Stimulated activated CD4-positive, alpha-beta T cell treated with anti-CD3 and anti-CD28 coated beads, Interleukin-4, amount 100 ng/mL, for 24 hours (primary cell): ENCODE results near the gene RANBP9.

Source experiments
- DNase-seq: peaks from one replicate; pipeline ENCODE4 v3.0.0-alpha.2; 2020

Gene RANBP9

DNA sequence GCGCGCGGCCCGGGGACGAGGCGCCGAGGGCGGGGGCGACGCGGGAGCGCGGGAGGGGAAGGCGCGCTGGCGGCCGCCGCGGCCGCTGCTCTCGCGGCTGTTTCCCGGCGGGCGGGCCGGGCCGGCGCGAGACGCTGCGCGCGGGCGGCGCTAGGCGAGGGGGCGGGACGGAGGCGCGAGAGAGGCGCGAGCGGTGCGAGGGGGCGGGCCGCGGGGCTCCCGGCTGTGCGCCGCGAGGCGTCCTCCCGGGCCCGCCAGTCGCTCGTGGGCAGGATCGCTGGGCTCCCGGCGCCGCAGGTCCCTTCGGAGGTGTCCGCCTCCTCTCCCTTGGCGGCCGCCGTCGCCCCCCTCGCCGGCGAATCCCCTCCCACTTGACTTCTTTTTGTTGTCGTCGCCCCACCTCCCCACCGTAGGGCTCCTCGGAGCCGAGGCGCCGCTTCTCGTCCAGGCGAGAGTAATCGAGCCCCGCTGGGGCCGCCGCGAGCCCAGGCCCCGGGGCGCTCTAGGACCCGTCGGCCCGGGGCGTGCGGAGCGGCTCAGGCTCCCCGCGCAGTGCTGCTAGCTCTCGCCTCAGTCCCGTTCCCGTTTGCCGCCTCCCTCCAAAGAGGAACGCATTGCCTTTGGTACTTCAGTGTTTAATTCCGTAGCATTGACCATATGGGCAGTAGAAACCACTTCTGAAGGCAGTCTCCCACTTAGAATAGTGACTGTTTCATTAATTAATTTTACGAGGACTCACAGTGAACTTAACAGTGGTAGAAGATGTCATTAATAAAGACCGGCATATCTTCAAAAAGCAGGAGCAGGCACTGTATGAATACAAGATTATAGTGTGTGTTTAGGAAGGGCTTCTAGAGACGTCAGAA, at the start of gene RANBP9:
TSS of gene RANBP9 (minus strand) at position 103 of the 866 bp plus-strand sequence. CDS start 330 bp downstream, outside the sequence.
- peak; percentile 84 for DNase-seq

DNA sequence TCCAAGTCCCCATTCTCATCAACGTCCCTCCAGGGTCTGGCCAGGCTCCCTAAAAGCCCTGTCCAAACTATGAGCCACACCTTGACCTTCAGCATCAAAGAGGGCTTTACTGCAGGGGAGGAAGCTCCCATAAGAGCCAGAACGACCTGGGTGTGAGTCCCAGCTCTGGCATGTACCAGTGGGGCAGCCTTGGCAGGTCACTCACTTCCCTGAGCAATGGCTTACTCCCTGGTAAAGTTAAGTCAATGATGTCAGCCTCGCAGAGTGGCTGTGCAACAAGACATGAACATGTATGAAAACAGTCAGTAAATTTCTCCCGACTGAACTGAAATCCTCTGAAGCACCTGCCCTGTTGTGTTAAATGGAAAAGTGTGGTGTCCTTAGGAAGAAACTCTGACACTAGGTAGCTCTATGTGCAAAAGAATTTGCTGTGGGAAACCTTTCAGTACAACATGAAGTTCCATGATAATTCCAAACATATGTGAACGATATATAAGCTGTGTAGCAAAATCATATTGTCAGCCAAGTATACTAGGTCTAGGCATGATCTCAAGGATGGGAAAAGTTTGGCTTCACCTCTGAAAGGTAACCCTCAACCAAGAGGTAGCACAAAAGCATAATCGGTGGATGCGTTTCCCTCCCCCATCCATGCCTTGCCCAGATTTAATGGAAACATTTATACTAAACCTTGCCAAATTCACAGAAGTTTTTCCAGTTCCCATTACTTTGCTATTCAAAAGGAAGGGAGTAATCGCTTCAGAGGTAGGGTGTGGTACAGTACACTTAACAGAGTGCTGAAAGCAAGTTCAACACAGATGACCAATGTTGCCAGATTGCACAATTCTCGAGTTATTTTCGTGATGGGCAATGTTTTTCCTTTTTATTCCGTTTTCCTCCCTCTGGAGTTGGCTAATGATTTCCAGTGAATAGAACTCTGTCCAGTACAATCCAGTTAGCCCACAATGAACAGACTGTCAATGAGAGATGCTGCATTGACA, 49.0 kb upstream of the RANBP9 start:
- no peak for DNase-seq

DNA sequence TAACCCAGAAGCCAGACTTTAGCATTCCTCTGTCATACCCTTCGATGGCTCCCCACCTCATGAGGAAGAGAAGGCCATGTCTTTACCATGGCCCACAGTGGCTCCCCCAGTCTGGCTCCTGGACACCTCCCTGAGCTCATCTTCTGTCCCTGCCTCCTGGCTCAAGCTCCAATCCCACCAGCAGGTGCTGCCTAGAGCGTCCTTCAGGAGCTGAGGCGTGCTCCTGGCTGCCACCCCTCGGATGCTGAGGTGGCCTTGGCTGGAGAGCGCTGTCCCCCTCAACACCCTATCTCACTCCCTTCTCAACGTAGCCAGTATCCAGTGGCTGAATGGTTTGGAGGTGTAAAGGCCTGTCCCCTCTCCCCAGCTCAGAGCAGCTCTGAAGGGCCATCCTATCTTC, 47.4 kb upstream of the RANBP9 start:
- DNase-seq = no peak

DNA sequence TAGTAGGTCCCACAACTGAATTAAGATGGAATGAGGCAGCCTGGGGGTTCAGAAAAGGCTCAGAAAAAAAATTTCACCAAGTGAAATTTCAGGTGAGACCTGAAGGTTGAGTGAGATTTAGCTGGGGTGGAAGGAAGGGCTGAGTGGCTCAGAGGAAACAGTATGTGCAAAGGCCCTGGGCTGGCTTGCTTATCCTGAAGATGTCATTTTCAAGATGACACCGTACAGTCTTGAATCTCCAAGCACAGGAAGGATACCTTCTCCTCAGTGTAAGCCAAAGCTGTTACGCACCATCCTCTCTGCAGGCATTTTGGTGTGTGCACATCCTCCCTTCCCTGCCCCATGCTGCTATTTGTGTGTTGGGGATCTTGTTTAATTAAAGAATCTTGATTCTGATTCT, 43.0 kb upstream of the RANBP9 start:
- no peak for DNase-seq

- no peak for DNase-seq
These were observed 32.1 kb upstream of the RANBP9 start for GRCh38 chr6:13743736-13744127.

- no peak for DNase-seq
These were observed 31.5 kb upstream of the RANBP9 start for GRCh38 chr6:13742961-13743735.

GRCh38 chr6:13741365-13741764, 29.7 kb upstream of the RANBP9 start:
- no peak for DNase-seq

- DNase-seq = no peak
These were observed 23.4 kb upstream of the RANBP9 start for GRCh38 chr6:13735031-13735430.

DNA sequence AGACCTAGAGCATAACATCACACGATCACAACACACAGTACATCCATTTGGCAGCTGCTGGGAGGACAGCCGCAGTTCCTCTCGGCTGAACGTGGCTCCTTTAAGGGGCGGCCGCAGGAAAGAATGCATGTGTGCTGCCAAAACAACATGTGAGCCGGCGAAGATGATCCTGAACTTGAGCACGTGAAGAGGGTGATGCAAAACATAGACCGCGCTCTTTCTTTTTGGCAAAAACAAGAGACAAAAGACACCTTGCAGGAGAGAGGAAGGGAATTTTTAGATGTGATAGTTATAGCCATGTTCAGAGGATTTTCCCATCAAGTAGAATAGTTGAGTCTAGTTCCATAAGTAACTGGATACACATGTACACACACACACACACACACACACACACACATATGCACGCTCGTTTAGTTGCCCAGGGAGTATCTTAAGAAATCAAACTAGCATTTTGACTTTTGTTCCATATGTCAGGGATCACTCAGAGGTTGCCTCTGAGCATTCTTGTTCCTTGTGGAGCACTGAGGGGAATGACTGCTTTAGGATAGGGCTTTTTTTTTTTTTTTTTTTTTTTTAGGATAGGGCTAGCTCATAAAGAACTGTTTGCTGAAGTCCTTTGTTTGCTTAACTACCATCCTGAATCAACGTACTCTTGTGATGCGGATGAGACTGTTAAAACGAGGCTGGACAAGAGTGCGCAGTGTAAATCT, 21.7 kb upstream of the RANBP9 start:
- no peak for DNase-seq

DNA sequence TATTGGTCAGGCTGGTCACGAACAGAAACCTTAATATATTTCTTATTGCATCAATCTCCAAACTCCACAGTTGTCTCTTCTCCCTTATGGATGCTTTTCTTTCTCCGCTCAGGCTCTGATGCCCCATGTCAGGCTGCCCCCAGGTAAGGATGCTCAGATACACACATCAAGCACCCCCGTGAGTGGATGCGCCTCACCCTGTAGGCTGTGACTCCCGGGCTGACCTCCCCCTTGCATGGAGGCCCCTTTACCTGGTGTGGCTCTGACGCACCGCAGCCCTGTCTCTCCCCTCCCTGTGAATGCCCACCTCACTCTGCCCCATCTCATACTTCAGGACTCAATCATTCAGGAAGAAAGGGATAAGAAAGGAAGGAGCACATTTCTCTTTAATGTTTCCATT, 19.1 kb upstream of the RANBP9 start:
- no peak for DNase-seq

GRCh38 chr6:13729891-13730290, 18.3 kb upstream of the RANBP9 start:
- DNase-seq = no peak

GRCh38 chr6:13725570-13725969, 13.9 kb upstream of the RANBP9 start:
- peak; percentile 51 for DNase-seq

DNA sequence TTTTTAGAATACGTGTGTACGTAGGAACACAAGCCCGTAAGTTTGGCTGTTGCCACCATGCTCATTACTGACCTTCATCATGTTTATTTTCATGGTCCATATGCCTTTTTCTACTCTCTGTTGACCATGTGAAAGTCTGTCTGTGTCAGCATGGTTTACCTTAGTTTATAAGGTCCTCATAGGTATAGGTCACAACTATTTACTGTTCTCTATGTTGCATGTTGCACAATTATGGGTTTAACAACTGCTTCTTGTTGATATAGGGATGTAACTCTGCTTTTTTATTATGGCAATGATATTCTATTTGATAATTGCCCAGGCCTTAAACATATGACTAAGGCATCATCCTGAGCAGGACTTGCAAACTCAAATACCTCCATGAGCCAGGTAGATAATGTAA, 13.4 kb upstream of the RANBP9 start:
- no peak for DNase-seq

- no peak for DNase-seq
These were observed 12.5 kb upstream of the RANBP9 start for GRCh38 chr6:13724182-13724581.

GRCh38 chr6:13722880-13723279, 11.2 kb upstream of the RANBP9 start:
- DNase-seq = no peak

- DNase-seq = no peak
These were observed 6.5 kb upstream of the RANBP9 start for GRCh38 chr6:13718123-13718458.

DNA sequence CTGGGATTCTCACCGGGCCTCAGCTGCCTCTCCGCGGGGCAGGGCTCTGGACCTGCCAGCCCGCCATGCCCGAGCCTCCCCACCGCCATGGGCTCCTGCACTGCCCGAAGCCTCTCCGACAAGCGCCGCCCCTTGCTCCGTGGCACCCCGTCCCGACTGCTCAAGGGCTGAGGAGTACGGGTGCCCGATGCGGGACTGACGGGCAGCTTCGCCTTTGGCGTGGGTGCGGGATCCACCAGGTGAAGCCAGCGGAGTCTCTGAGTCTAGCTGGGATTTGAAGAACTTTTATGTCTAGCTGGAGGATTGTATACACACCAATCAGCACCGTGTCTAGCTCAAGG, 5.3 kb upstream of the RANBP9 start:
- no peak for DNase-seq

DNA sequence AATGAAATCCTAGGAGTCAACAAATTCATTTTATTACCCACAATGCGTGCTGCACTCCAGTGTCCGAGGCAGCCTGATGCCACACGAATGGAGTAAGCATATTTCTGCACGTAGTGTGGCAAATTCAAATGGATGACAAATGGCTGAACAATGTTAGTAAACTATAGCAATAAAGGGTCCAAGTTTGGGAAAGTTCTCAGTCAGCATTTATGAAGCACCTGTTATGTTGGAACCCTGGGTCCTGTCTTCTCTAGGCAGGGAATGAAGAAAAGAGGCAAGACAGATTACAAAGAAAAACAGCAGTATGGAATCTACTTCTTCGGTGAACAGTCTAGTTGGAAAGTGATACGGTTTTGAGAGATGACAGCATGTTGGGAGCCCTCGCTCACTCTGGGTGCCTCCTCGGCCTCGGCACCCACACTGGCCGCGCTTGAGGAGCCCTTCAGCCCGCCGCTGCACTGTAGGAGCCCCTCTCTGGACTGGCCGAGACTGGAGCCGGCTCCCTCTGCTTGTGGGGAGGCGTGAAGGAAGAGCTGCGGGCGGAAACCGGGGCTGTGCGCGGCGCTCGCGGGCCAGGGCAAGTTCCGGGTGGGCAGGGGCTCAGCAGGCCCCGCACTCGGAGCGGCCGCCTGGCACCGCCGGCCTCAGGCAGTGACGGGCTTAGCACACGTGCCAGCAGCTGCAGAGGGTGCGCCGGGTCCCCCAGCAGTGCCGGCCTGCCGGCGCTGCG, 4.8 kb upstream of the RANBP9 start:
- DNase-seq = no peak

- DNase-seq = peak; percentile 31
These were observed 3.8 kb upstream of the RANBP9 start for GRCh38 chr6:13715444-13715883.

DNA sequence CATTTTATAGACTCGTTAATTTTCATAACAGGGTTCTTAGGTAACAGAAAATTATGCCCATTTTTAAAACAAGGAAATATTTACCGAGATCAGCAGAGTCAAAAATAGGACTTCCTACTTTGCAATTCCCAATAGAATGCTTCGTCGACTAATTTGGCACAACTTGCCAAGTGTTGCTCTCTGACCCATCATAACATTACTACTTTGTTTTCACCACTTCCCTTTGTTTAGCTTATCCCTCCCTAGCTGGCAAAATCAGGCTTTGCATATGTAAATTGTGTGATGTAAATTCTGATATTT, 914 bp upstream of the RANBP9 start:
- no peak for DNase-seq

- peak; percentile 66 for DNase-seq
These were observed 307 bp downstream of the RANBP9 start for GRCh38 chr6:13711324-13711732.
